DMS53 (cell line): ENCODE data around the gene TTLL11.

Experiments used
- DNase-seq: peaks from one replicate; lab custom pipeline; 2025; lab: John Stamatoyannopoulos, UW

Gene TTLL11

GRCh38 chr9:121939643-121940042 is 153.5 kb downstream of the TTLL11 start:
- DNase-seq: no peak

DNA sequence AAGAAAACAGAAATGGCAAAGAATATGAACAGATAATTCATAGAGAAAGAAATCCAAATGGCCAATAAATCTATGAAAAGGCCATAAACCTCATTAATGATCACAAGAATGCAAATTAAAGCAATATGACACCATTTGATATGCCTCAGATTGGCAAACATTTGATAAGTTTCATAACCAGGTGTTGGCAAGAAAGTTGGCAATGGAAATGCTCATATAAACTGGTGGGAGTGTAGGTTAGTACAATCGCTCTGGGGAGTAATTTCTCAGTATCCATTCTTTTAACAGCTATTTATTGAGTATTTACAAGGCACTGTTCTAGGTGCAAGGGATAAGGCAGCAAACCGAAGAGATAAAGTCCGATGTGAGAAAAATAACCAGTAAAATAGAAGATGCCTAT is 154.5 kb downstream of the TTLL11 start:
- DNase-seq: no peak

- DNase-seq: no peak
These were observed 155.9 kb downstream of the TTLL11 start for GRCh38 chr9:121937240-121937639.

DNA sequence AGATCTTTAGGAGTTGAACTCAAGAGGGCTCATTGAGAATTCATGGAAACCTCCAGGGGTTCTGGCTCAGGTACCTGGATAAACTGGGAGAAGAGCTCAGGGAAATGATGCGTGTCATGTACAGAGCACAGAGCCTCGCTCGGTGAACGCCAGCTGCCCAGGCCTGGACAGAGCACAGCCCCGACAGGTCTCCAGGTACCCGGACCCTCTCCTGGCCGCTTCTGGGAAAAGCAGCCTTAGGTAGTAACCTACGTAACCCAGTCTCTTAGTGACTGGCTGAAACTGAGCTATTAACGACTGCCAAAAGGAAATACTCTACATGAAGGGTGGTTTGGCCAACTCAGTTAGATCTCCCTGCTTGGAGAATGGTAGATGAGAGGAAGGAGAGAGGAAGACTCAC is 157.4 kb downstream of the TTLL11 start:
- no peak for DNase-seq

DNA sequence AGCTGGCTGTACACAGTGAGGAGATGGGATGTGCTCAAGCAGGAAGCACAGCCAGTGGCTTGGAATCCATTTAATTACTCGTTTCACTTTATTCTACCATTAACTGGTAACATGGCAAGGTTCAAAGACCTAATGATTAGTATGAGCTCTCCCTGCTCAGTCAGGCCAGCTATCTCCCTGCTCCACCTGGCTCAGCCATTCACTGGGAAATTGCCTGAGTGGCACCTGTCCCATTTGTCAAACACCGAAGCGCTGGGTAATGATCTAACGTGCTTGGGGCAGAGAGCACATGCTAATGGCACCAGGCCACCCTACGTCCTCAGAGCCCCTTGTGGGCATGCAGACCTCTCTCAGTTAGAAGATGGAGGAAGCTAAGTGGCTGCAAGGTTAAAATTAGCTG is 162.2 kb downstream of the TTLL11 start:
- DNase-seq: no peak

DNA sequence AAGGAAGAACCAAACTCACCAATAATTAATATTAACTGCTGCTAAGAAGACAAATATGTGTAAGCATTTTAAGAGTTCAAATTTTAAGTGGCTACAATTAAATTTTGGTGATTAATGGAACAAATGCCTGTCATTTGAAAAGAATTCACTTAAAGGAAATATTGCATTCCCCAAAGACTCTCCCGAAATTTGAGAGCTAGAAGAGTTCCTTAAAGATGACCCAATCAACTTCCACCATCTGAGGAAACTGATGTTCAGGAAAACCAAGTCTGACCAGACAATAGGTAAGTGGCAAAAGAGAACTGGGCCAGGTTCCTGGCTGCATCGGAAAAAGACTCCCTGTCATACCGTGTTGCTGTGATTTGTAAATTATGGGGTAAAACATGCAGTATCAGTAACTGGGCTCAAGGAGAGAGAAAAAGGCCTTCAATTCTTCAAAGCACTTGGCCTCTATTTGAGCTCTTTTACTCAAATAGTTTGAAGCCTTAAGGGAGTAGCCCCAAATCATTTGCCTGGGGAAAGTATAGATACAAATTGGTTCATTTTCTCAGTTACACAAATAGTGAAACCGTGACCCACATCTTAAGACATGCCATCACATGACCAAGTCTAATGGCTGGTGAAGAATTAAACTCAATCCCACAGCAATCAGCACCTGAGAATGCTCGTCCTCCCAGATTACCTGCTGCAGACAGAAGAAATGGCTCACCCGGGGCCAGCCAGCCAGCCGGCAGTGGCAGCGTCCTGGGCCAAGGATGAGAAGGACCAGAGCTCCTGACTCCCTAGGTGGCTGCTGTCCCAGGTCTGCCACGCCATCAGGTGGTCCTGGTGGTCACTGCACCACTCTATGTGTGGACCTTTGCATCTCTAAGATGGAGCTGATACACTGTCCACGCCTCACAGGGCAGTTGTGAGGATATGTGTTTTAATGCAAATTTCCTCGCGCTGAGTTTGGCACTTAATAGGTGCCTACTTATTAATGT is 162.9 kb downstream of the TTLL11 start:
- peak; percentile 17 for DNase-seq

DNA sequence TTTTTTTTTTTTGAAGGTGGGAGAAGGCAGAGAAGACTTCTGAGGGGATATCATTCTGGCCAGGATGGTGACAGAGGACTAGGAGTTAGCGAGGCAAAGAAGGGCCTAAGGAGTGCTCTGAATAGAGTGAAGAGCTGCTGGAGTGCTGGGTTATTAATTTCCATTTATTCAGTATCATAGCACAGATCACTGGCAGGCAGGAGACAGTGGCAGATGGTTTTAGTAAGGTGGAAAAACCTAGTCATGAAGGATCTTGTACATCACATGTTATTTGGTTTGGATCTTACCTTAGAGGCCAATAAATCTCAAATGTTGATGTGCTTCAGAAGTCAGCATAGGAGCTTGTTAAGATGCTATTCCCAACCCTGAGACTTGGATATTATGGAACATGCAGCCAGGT is 165.5 kb downstream of the TTLL11 start:
- no peak for DNase-seq

- DNase-seq: no peak
These were observed 166.0 kb downstream of the TTLL11 start for GRCh38 chr9:121927081-121927480.

GRCh38 chr9:121926351-121926801 is 166.7 kb downstream of the TTLL11 start:
- DNase-seq: no peak

DNA sequence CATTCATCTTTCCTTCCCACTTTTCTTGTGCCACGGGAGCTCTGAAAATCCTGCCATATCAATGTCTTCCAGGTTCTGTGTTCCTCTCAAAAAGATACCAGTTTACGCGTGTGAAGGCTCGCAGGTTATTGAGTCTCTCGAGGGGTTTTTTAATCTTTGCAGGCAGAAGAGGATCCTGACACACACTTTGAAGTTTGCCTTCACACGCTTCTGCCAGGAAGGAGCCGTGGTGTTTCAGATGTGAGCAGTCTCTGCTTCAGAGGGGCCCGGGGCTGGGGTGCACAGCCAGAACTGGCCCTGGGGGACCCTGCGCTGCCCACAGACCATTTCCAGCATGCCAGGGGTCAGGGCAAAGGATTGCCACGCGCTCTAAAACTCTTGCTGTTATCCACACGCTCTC is 167.2 kb downstream of the TTLL11 start:
- DNase-seq: no peak

DNA sequence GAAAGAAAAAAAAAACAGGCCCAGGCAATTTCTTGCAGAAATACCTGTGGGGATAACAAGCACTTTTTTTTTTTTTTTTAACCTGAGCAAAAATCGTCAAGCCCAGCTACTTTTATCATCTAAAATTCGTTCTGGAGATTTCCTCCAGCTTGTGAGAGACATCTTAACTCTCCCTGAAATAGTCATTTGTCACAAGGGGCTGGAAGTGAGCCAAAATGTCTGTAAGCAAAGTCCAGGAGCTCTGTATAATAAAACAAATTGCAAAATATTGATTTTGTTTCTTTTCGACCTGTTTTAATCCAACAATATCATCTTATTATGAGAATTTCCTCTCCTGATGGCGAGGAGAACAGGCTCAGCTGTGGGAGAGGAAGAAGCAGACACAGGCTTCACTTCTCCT is 168.4 kb downstream of the TTLL11 start:
- DNase-seq: no peak

- no peak for DNase-seq
These were observed 171.7 kb downstream of the TTLL11 start for GRCh38 chr9:121921444-121921843.

DNA sequence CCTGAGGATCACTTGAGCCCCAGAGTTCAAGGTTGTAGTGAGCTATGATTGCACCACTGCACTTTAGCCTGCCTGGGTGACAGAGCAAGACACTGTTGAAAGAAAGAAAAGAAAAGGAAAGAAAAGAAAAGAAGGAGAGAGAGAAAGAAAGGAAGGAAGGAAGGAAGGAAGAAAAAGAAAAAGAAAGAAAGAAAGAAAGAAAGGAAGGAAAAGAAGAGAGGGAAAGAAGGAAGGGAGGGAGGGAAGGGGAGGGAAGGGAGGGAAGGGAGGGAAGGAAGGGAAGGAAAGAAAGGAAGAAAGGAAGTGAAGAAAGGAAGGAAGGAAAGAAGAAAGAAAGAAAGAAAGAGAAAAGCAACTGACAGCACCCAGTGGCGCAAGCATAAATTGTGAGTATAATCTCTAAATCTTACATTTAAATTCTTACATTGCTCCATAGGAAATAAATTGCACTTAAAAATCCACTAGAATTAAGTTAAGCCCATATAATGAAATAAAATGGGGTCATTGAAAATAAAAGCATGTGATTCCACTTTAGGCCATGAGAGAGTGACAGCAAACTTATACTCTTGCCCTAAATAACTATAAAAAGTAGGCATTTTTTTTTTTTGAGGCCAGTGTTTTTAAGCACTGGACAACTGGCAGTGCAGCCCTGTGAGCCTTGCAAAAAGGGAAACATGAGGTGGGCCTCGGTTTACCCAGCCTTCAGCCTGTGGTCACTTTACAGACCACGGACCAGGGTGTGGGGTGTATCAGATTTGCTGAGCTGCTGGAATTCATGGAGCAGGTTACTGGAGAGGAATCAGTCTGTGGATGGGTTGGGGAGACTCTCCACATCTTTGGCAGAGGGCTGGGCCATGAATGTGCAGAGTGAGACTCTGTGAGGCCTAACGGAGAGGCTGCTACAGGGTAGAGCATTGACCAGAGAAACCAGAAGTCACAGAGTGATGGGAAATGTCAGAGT is 175.5 kb downstream of the TTLL11 start:
- DNase-seq: no peak

DNA sequence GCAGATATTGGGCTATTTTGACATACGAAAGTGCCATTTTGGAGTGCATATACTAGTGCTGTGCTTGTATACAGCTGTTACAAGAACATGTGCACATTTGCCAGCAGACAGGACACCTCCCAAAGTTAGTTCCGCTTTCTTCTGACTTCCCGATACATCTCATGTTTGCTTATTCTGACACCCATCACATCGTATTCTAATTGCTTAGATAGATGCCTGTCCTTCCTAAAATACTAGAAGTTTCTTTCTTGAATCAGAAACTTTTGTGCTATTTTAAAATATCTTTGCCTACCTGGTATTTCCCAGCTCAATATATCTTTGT is 177.8 kb downstream of the TTLL11 start:
- no peak for DNase-seq

GRCh38 chr9:121914604-121915303 is 178.4 kb downstream of the TTLL11 start:
- no peak for DNase-seq

- no peak for DNase-seq
These were observed 179.0 kb downstream of the TTLL11 start for GRCh38 chr9:121914017-121914595.

DNA sequence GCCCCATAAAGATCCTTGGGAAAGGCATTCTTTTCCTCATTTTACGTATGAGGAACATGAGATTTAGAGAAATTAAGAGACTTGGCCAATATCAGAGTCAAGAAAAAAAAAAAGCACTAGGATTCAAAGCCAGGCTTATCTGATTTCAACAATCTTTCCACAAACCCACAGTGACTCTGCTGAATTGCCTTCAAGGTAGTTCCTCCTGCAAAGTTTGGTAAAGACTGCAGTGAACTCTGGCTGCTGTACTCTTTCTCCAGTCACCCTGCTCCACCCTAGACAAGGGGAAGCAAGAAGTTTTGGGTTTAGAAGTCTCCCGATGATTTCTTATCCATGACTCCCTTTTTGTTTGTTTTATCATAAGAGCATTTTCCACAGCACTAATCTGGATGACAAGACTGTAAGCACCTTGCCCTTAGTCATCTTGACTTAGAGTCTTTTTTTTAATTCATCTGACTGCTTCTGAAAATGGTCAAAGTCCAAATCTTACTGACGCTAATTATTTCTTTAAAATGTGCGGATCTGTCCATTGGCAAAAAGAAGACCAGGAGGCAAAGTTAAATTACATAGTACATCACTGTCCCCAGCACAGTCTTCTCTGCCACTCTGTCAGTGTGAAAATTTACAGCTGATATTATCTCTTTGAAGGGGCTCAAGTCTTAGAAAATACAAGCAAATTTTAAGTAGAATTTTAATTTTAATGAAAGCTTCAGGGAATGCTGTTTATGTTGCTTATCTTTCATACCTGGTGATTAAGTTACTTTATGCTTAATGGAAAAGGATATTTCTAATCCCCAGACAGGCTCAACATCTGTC is 180.1 kb downstream of the TTLL11 start:
- no peak for DNase-seq

DNA sequence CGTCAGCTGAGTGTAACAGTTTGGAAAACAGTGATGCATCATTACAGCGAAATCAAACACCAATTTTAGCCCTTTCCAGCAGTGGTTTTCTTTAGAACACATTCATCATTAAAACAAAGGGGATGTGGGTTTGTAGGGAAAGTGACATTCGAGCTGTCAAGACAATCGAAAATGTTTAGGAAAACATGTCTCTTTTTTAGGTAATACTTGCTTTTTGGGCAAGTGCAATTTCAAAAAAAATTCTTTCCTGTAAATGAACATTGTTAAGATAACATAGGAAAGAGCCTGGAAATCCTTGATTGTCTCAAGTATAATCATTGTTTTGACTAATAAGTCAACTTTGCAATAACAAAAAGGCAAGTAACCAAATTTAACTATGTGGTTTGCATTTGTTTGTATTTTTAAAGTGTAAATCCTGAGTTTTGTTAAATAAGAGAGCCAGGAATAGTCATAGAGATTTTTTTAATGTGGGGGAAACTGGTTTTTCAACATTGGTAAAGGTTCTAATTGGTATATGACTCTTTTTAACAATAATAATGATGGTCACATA is 182.5 kb downstream of the TTLL11 start:
- no peak for DNase-seq

DNA sequence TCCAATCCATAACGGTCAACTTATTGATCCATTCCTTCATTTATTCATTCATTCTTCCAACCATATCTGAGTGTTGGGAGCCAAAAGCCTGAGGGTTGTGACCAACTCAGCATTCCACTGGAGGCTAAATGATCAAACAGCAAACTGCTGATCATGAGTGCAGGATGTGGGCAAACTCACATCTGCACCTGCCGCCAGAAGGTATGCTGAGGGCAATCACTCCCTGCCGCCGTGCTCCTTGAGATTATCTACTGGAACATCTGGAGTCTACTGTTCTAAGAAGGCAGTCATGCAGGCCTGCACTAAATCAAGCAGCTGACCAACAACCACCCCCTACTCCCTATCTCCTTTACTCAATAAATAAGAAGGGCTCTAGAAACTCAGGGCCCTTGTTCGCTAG is 184.0 kb downstream of the TTLL11 start:
- no peak for DNase-seq

GRCh38 chr9:121906074-121906870 is 186.8 kb downstream of the TTLL11 start:
- no peak for DNase-seq
